SJSA1 (cell line): Measurements from ENCODE around the gene ZNF134. TPM values are rescaled to one million over a fixed set of nuclear protein-coding genes. Genes with fewer than 3 reads are reported as not detected.

Experiments used
- DNase-seq, 2 experiments: peaks; one replicate each; pipeline ENCODE4 v3.0.0-alpha.2; 2015 to 2020; ENCODE audit warnings: low spot score in 2 of 2, low read depth in 1 of 2
- H3K27ac ChIP-seq: fragments of 250-450 bp; sonication (Bioruptor Pico); 2 replicates; pipeline ENCODE4 v1.5.1; 2020; ENCODE audit warnings: mild to moderate bottlenecking, moderate library complexity
- H3K27me3 ChIP-seq: fragments of 250-450 bp; sonication (Bioruptor Pico); replicated peaks from 2 replicates; pipeline ENCODE4 v1.5.1; 2020; ENCODE audit warnings: mild to moderate bottlenecking, moderate library complexity
- H3K36me3 ChIP-seq: fragments of 250-450 bp; sonication (Bioruptor Pico); 2 replicates; pipeline ENCODE4 v1.5.1; 2020; ENCODE audit warnings: mild to moderate bottlenecking
- H3K4me1 ChIP-seq: fragments of 250-450 bp; sonication (Bioruptor Pico); replicated peaks from 2 replicates; pipeline ENCODE4 v1.6.1; 2021; ENCODE audit warnings: mild to moderate bottlenecking
- H3K4me3 ChIP-seq: fragments of 250-450 bp; sonication (Bioruptor Pico); 2 replicates; pipeline ENCODE4 v1.5.1; 2020; ENCODE audit warnings: mild to moderate bottlenecking
- H3K9me3 ChIP-seq: fragments of 250-450 bp; sonication (Bioruptor Pico); replicated peaks from 2 replicates; pipeline ENCODE4 v1.5.1; 2020; ENCODE audit warnings: mild to moderate bottlenecking
- total RNA-seq: library from RNA; depleted of rRNA; stranded (reverse); fragments of >200 nt; shearing (Covaris generic); gene quantifications from 2 replicates; pipeline ENCODE4 v1.2.3, GENCODE V29; 2014; rRNA removed

The ZNF134 gene
- total RNA-seq, 1 experiment from 2014 or later: 25.0 TPM

GRCh38 chr19:57653689-57654088, 39.6 kb downstream of the ZNF134 start:
- no peaks in the 10 kb centered on the region for H3K27me3 ChIP-seq
- no peaks in the 10 kb centered on the region for H3K36me3 ChIP-seq
- H3K4me1 ChIP-seq: no peaks in the 10 kb centered on the region
- H3K4me3 ChIP-seq: no peak overlapping the region
- no peak for DNase-seq
- H3K9me3 ChIP-seq: no peaks in the 10 kb centered on the region
- no peak overlapping the region for H3K27ac ChIP-seq

DNA sequence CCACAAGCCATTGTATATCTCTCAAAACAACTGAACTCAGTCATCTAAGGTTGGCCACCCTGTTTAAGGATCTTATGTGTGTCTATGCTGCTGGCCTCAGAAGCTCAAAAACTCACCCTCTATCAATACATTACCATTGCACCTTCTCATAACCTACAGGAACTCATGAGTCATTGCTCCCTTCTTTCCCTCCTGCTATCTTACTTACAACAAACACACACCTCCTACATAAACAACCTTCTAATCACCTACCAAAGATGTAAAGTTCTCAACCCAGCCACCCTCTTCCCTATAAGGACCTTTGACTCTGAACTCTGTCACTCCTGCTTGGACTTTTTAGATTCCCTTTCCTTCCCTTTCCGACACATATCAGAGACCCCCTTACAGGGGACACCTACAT, 41.4 kb downstream of the ZNF134 start:
- Histone ChIP-seq H3K4me1 (no peaks in the 10 kb centered on the region), H3K4me3 (no peak overlapping the region), H3K36me3 (no peaks in the 10 kb centered on the region), H3K9me3 (0 out of 2 replicates have a peak, but pooled peaks cover 4% of the 10 kb centered on the region), H3K27me3 (no peaks in the 10 kb centered on the region), H3K27ac (no peak overlapping the region)
- no peak for DNase-seq

DNA sequence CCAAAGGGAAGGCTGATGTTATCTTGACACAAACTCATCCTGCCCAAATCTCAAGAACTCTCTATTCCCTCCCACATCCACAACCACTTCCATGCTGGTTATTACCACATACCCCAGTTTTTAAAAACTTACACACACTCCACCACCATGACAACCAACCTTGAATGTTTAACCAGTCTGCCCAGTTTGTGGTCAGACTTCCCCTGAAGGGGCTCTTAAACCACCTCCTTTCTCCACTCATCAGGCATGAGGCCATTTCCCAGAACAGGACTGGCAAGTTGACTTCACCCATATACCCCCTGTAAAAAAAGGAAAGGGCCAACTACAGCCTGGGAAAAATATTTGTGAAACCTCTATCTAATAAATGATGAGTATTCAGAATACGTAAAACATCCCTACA, 42.3 kb downstream of the ZNF134 start:
- no peaks in the 10 kb centered on the region for H3K36me3 ChIP-seq
- 0 out of 2 replicates have a peak, but pooled peaks cover 4% of the 10 kb centered on the region for H3K9me3 ChIP-seq
- H3K4me1 ChIP-seq: no peaks in the 10 kb centered on the region
- no peaks in the 10 kb centered on the region for H3K27me3 ChIP-seq
- no peak overlapping the region for H3K4me3 ChIP-seq
- H3K27ac ChIP-seq: no peak overlapping the region
- no peak for DNase-seq

DNA sequence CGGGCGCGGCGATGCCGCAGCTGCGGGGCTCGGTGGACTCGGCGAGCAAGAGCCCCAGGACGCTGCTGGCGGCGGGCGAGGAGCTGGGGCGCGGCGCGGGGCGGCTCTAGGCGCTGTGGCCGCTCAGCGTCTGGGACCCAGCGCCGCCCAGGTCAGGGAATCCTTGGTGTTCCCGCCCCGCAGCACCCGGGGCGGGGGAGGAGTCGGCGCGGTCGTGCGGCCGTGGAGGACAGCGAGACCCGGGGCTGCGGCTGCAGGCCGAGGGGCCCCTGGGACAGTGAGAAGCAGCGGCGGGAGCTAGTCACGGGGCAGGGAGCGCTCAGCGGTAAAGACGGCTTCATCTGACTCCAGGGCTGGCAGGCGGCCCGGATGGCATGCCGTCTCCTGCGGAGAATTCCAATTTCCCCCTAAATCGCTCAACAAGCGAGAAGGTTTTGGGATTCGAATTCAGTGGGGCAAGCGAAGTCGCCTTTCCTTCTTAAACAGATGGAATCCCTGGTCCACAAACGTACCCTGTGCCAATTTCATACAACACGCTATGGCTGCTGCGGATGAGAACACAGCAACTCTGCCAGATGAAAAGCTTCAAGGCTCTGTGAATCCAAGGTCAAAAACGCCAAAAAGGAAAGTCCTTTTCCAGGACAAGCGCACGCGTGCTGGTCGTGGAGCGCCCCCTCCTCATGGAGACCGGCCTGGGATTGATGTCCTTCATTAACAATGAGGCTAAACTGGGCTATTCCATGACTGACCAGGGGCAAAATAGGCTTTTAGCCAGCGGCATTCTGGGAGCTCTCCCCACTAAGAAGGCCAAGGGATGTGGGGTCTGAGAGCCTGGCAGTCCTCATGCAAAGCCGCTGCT, 50.5 kb downstream of the ZNF134 start:
- H3K27ac ChIP-seq: no peak overlapping the region
- peak; percentile 44 to 45 for DNase-seq
- H3K27me3 ChIP-seq: no peaks in the 10 kb centered on the region
- H3K4me3 ChIP-seq: peak overlapping the region; percentile 42
- H3K36me3 ChIP-seq: no peaks in the 10 kb centered on the region
- H3K4me1 ChIP-seq: peaks cover 6% of the 10 kb centered on the region; the same call in 1 of the 2 replicates
- 0 out of 2 replicates have a peak, but pooled peaks cover 4% of the 10 kb centered on the region for H3K9me3 ChIP-seq

- Histone ChIP-seq H3K36me3 (no peaks in the 10 kb centered on the region), H3K4me3 (no peak overlapping the region), H3K27ac (no peak overlapping the region), H3K9me3 (no peaks in the 10 kb centered on the region), H3K27me3 (no peaks in the 10 kb centered on the region), H3K4me1 (peaks cover 6% of the 10 kb centered on the region; the same call in 1 of the 2 replicates)
- DNase-seq: no peak
Observed at GRCh38 chr19:57665261-57665806, 51.3 kb downstream of the ZNF134 start.

GRCh38 chr19:57667228-57667627, 53.2 kb downstream of the ZNF134 start:
- Histone ChIP-seq H3K36me3 (no peaks in the 10 kb centered on the region), H3K9me3 (no peaks in the 10 kb centered on the region), H3K4me3 (no peak overlapping the region), H3K4me1 (peaks cover 6% of the 10 kb centered on the region; the same call in 1 of the 2 replicates), H3K27me3 (no peaks in the 10 kb centered on the region), H3K27ac (no peak overlapping the region)
- no peak for DNase-seq

GRCh38 chr19:57668635-57669034, 54.6 kb downstream of the ZNF134 start, which contains the start of gene ZSCAN4:
Gene ZSCAN4 (plus strand): TSS chr19:57668935. CDS start chr19:57676146, 7,211 bp downstream.
- H3K27me3 ChIP-seq: no peaks in the 10 kb centered on the region
- H3K27ac ChIP-seq: no peak within 1 kb of the TSS
- H3K36me3 ChIP-seq: no peaks in the 10 kb centered on the region
- H3K9me3 ChIP-seq: 0 out of 2 replicates have a peak, but pooled peaks cover under 1% of the 10 kb centered on the region
- peaks cover 6% of the 10 kb centered on the region; the same call in 1 of the 2 replicates for H3K4me1 ChIP-seq
- DNase-seq: no peak
- H3K4me3 ChIP-seq: no peak within 1 kb of the TSS

- no peak overlapping the region for H3K4me3 ChIP-seq
- DNase-seq: no peak
- H3K36me3 ChIP-seq: no peaks in the 10 kb centered on the region
- no peaks in the 10 kb centered on the region for H3K27me3 ChIP-seq
- peaks cover 2% of the 10 kb centered on the region; the same call in 1 of the 2 replicates for H3K9me3 ChIP-seq
- H3K4me1 ChIP-seq: no peaks in the 10 kb centered on the region
- no peak overlapping the region for H3K27ac ChIP-seq
Observed at GRCh38 chr19:57671124-57671895, 57.3 kb downstream of the ZNF134 start.

DNA sequence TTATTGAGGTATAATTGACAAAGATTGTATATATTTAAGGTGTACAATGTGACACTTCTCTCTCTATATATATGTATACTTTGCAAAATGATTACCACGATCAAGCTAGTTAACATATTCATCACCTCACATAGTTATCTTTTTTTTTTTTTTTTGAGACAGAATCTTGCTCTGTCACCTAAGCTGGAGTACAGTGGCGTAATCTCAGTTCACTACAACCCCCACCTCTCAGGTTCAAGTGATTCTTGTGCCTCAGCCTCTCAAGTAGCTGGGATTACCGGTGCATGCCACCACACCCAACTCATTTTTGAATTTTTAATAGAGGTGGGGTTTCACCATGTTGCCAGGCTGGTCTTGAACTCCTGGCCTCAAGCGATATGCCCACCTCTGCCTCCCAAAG, 58.4 kb downstream of the ZNF134 start:
- DNase-seq: no peak
- H3K27ac ChIP-seq: no peak overlapping the region
- no peak overlapping the region for H3K4me3 ChIP-seq
- no peaks in the 10 kb centered on the region for H3K36me3 ChIP-seq
- no peaks in the 10 kb centered on the region for H3K27me3 ChIP-seq
- H3K9me3 ChIP-seq: peaks cover 5% of the 10 kb centered on the region
- H3K4me1 ChIP-seq: no peaks in the 10 kb centered on the region

Other genes starting within 250 kb of the ZNF134 start
- 16.4 and 31.8 TPM in 2 replicates for gene ZNF548, start 224.4 kb upstream of the ZNF134 start, total RNA-seq
- 7.4 and 10.4 TPM in 2 replicates for gene ZNF17, start 203.1 kb upstream of the ZNF134 start, total RNA-seq
- gene ZNF749, start 178.9 kb upstream of the ZNF134 start, total RNA-seq: 6.1 and 8.2 TPM in 2 replicates
- gene VN1R1, start 157.1 kb upstream of the ZNF134 start, total RNA-seq: 0.03 TPM in 1 of 2 replicates, not detected in the other
- 4.1 and 7.5 TPM in 2 replicates for gene ZNF772, start 136.7 kb upstream of the ZNF134 start, total RNA-seq
- gene ZNF419, start 126.5 kb upstream of the ZNF134 start, total RNA-seq: 8.8 and 9.9 TPM in 2 replicates
- 8.7 and 13.1 TPM in 2 replicates for gene ZNF773, start 114.3 kb upstream of the ZNF134 start, total RNA-seq
- gene ZNF549, start 86.9 kb upstream of the ZNF134 start, total RNA-seq: 3.9 and 4.3 TPM in 2 replicates
- 6.6 and 6.8 TPM in 2 replicates for gene ZNF550, start 54.4 kb upstream of the ZNF134 start, total RNA-seq
- gene ZNF416, start 35.3 kb upstream of the ZNF134 start, total RNA-seq: 3.6 and 6.1 TPM in 2 replicates
- gene ZIK1, start 30.1 kb upstream of the ZNF134 start, total RNA-seq: 6.1 and 18.0 TPM in 2 replicates
- 12.6 and 21.4 TPM in 2 replicates for gene ZNF530, start 14.4 kb upstream of the ZNF134 start, total RNA-seq
- 9.7 and 18.5 TPM in 2 replicates for gene ZNF211, start 18.9 kb downstream of the ZNF134 start, total RNA-seq
- gene ZSCAN4, start 54.7 kb downstream of the ZNF134 start, total RNA-seq: not detected in 2 replicates
- gene ZNF551, start 67.7 kb downstream of the ZNF134 start, total RNA-seq: 6.3 and 12.2 TPM in 2 replicates
- 0.91 and 0.92 TPM in 2 replicates for gene ZNF154, start 95.0 kb downstream of the ZNF134 start, total RNA-seq
- gene ZNF671, start 113.4 kb downstream of the ZNF134 start, total RNA-seq: 2.0 and 4.8 TPM in 2 replicates
- 5.7 and 13.0 TPM in 2 replicates for gene ZNF776, start 132.6 kb downstream of the ZNF134 start, total RNA-seq
- 10.7 and 18.2 TPM in 2 replicates for gene ZNF586, start 155.4 kb downstream of the ZNF134 start, total RNA-seq
- 3.3 and 3.5 TPM in 2 replicates for gene ZNF552, start 200.7 kb downstream of the ZNF134 start, total RNA-seq
- 11.4 and 13.6 TPM in 2 replicates for gene ZNF587B, start 216.1 kb downstream of the ZNF134 start, total RNA-seq
- 12.3 and 13.3 TPM in 2 replicates for gene ZNF587, start 235.6 kb downstream of the ZNF134 start, total RNA-seq